HepG2 (cell line): ENCODE results near the gene RPLP2. TPM values are rescaled to one million over a fixed set of nuclear protein-coding genes. Genes with fewer than 3 reads are reported as not detected.
A peak's percentile ranks its signal among the peaks of the same experiment; 100 is the strongest.

Experiments used
- CTCF ChIP-seq: sonication (generic); formaldehyde crosslinking; IDR thresholded peaks from 2 replicates; pipeline ENCODE4 v1.5.0; 2020; ENCODE audit warnings: mild to moderate bottlenecking, missing genetic modification reagents, moderate library complexity
- GATAD1 ChIP-seq: IDR thresholded peaks from 2 replicates; pipeline ENCODE4 v1.6.1; 2016; ENCODE audit warnings: missing genetic modification reagents, missing compliant biosample characterization
- GTF3A ChIP-seq: sonication (generic); formaldehyde crosslinking; conservative IDR thresholded peaks from 2 replicates; pipeline ENCODE4 v1.4.0; 2020; ENCODE audit warnings: mild to moderate bottlenecking, missing genetic modification reagents
- IRF9 ChIP-seq: sonication (generic); formaldehyde crosslinking; IDR thresholded peaks from 2 replicates; pipeline ENCODE4 v1.8.0; 2022; ENCODE audit warnings: missing genetic modification reagents, mild to moderate bottlenecking, borderline replicate concordance
- MLLT10 ChIP-seq: sonication (generic); formaldehyde crosslinking; IDR thresholded peaks from 2 replicates; pipeline ENCODE4 v1.4.0; 2020; ENCODE audit warnings: missing genetic modification reagents
- SAFB2 ChIP-seq: sonication (generic); formaldehyde crosslinking; IDR thresholded peaks from 2 replicates; pipeline ENCODE4 v1.5.1; 2020; ENCODE audit warnings: missing genetic modification reagents, low read depth, mild to moderate bottlenecking, borderline replicate concordance
- SMARCE1 ChIP-seq: fragments of 450-650 bp; IDR thresholded peaks from 2 replicates; pipeline ENCODE4 v1.6.1; 2017; ENCODE audit warnings: borderline replicate concordance
- SOX5 ChIP-seq: IDR thresholded peaks from 2 replicates; pipeline ENCODE4 v1.6.1; 2016; ENCODE audit warnings: borderline replicate concordance
- SP1 ChIP-seq, 2 experiments: fragments of 450-650 bp in 1 of 2; sonication (generic) in 1 of 2; formaldehyde crosslinking in 1 of 2; IDR thresholded peaks; 2 replicates each; pipeline versions ENCODE4 v1.4.0 to v1.6.1; 2016 to 2020; ENCODE audit warnings: missing genetic modification reagents in 1 of 2
- USF2 ChIP-seq, 2 experiments: sonication (generic) in 1 of 2; formaldehyde crosslinking in 1 of 2; IDR thresholded peaks; 2 replicates each; pipeline versions ENCODE4 v1.5.1 to v1.6.1; 2011 to 2020; ENCODE audit warnings: borderline replicate concordance in 1 of 2, low read depth in 1 of 2, low read length in 1 of 2, mild to moderate bottlenecking in 1 of 2, missing genetic modification reagents in 1 of 2, moderate library complexity in 1 of 2
- ZNF20 ChIP-seq: sonication (generic); formaldehyde crosslinking; IDR thresholded peaks from 2 replicates; pipeline ENCODE4 v1.4.0; 2020; ENCODE audit warnings: mild to moderate bottlenecking, moderate library complexity, missing genetic modification reagents
- ZNF263 ChIP-seq: sonication (generic); formaldehyde crosslinking; IDR thresholded peaks from 2 replicates; pipeline ENCODE4 v1.4.0; 2020; ENCODE audit warnings: missing genetic modification reagents
- ZNF615 ChIP-seq: sonication (generic); formaldehyde crosslinking; IDR thresholded peaks from 2 replicates; pipeline ENCODE4 v1.5.0; 2020; ENCODE audit warnings: mild to moderate bottlenecking, missing genetic modification reagents, borderline replicate concordance
- polyA plus RNA-seq, 8 experiments: library from polyadenylated mRNA; depleted of rRNA in 3 of 8; stranded (reverse) in 7 of 8; unstranded in 1 of 8; fragments of >200 nt; fragmentation: Illumina TruSeq in 4 of 8; extraction: Trizol in 4 of 8; gene quantifications; 2 replicates each; pipeline versions ENCODE4 v1.2.1 to v1.2.3, GENCODE V29; 2011 to 2016; ENCODE audit warnings: low read depth in 4 of 8, missing spikeins in 1 of 8, mixed read lengths in 1 of 8; ENCODE audit not compliant: insufficient read depth in 1 of 8
- total RNA-seq, 5 experiments: library from RNA; depleted of rRNA; stranded (reverse); fragments of >200 nt; fragmentation: Illumina TruSeq; extraction: Trizol; gene quantifications; 2 replicates each; pipeline ENCODE4 v1.2.3, GENCODE V29; 2016; ENCODE audit warnings: low read depth in 1 of 5
- TF ChIP-seq, protein P1 (sequence below): sonication (generic); formaldehyde crosslinking; conservative IDR thresholded peaks from 2 replicates; pipeline ENCODE4 v1.4.0; 2020; ENCODE audit warnings: missing genetic modification reagents
- TF ChIP-seq, protein P2 (sequence below): sonication (generic); formaldehyde crosslinking; IDR thresholded peaks from 2 replicates; pipeline ENCODE4 v1.4.0; 2020; ENCODE audit warnings: missing genetic modification reagents, borderline replicate concordance
- TF ChIP-seq, protein P3 (sequence below), 2 experiments: fragments of 450-650 bp in 1 of 2; sonication (generic) in 1 of 2; formaldehyde crosslinking; IDR thresholded peaks; 2 replicates each; pipeline versions ENCODE4 v1.5.0 to v1.8.0; 2020 to 2022; ENCODE audit warnings: mild to moderate bottlenecking in 1 of 2, missing genetic modification reagents in 1 of 2

Gene RPLP2
- total and polyA plus RNA-seq, 2 of the 13 experiments (the other 11 are each of a cell fraction or from before 2014, with no cell fraction given): 978 to 2,106 TPM

GRCh38 chr11:843818-844692, 34.3 kb downstream of the RPLP2 start (continued):
- TF ChIP-seq, protein P1, sequence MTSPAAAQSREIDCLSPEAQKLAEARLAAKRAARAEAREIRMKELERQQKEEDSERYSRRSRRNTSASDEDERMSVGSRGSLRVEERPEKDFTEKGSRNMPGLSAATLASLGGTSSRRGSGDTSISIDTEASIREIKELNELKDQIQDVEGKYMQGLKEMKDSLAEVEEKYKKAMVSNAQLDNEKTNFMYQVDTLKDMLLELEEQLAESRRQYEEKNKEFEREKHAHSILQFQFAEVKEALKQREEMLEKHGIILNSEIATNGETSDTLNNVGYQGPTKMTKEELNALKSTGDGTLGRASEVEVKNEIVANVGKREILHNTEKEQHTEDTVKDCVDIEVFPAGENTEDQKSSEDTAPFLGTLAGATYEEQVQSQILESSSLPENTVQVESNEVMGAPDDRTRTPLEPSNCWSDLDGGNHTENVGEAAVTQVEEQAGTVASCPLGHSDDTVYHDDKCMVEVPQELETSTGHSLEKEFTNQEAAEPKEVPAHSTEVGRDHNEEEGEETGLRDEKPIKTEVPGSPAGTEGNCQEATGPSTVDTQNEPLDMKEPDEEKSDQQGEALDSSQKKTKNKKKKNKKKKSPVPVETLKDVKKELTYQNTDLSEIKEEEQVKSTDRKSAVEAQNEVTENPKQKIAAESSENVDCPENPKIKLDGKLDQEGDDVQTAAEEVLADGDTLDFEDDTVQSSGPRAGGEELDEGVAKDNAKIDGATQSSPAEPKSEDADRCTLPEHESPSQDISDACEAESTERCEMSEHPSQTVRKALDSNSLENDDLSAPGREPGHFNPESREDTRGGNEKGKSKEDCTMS (CRISPR knock-in tag): no peak
- TF ChIP-seq ZNF615 (CRISPR knock-in tag): peak; percentile 28; the same call in 1 of the 2 replicates
- TF ChIP-seq, protein P2, sequence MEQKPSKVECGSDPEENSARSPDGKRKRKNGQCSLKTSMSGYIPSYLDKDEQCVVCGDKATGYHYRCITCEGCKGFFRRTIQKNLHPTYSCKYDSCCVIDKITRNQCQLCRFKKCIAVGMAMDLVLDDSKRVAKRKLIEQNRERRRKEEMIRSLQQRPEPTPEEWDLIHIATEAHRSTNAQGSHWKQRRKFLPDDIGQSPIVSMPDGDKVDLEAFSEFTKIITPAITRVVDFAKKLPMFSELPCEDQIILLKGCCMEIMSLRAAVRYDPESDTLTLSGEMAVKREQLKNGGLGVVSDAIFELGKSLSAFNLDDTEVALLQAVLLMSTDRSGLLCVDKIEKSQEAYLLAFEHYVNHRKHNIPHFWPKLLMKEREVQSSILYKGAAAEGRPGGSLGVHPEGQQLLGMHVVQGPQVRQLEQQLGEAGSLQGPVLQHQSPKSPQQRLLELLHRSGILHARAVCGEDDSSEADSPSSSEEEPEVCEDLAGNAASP: peak; percentile 52; the same call in 1 of the 2 replicates
- no peak for TF ChIP-seq GTF3A
- no peak for TF ChIP-seq MLLT10 (CRISPR knock-in tag)
- no peak for TF ChIP-seq USF2 (IDR thresholded peaks at IDR 0.05; ENCODE audit: low read depth, low read length)
- no peak for TF ChIP-seq USF2 (CRISPR knock-in tag; IDR thresholded peaks at IDR 0.05; ENCODE audit: borderline replicate concordance)
- TF ChIP-seq SOX5 (CRISPR knock-in tag): peak; percentile 26; the same call in 1 of the 2 replicates
- no peak for TF ChIP-seq SMARCE1
- TF ChIP-seq, protein P3, sequence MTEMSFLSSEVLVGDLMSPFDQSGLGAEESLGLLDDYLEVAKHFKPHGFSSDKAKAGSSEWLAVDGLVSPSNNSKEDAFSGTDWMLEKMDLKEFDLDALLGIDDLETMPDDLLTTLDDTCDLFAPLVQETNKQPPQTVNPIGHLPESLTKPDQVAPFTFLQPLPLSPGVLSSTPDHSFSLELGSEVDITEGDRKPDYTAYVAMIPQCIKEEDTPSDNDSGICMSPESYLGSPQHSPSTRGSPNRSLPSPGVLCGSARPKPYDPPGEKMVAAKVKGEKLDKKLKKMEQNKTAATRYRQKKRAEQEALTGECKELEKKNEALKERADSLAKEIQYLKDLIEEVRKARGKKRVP (CRISPR knock-in tag; IDR thresholded peaks at IDR 0.05): no peak
- no peak for TF ChIP-seq ZNF263
- no peak for TF ChIP-seq SP1 (IDR thresholded peaks at IDR 0.05)
- peak; percentile 62 for TF ChIP-seq SP1 (CRISPR knock-in tag; IDR thresholded peaks at IDR 0.05)
- peak; percentile 76 for TF ChIP-seq SAFB2 (CRISPR knock-in tag)
- peak; percentile 69 for TF ChIP-seq GATAD1 (CRISPR knock-in tag)
- TF ChIP-seq IRF9 (CRISPR knock-in tag): peak; percentile 93
- TF ChIP-seq ZNF20 (CRISPR knock-in tag): no peak
- peak; percentile 35 for TF ChIP-seq CTCF
